Stimulated activated CD8-positive, alpha-beta memory T cell treated with anti-CD3 and anti-CD28 coated beads, Interleukin-4, amount 100 ng/mL, for 48 hours (primary cell): ENCODE measurements around the gene PSTPIP1.

Experiments used
- DNase-seq: peaks from one replicate; pipeline ENCODE4 v3.0.0-alpha.2; 2020

Gene PSTPIP1

GRCh38 chr15:77075528-77075927 lies 80.6 kb downstream of the PSTPIP1 start:
- no peak for DNase-seq

GRCh38 chr15:77076323-77076915 lies 81.5 kb downstream of the PSTPIP1 start:
- DNase-seq: no peak

GRCh38 chr15:77081971-77082370 lies 87.0 kb downstream of the PSTPIP1 start:
- DNase-seq: no peak

GRCh38 chr15:77083381-77084160 lies 88.6 kb downstream of the PSTPIP1 start:
- peak; percentile 77 for DNase-seq

GRCh38 chr15:77084436-77084835 lies 89.5 kb downstream of the PSTPIP1 start:
- DNase-seq: no peak

- no peak for DNase-seq
Observed at GRCh38 chr15:77085297-77085696, 90.4 kb downstream of the PSTPIP1 start.
